Naive thymus-derived CD4-positive, alpha-beta T cell (primary cell): ENCODE measurements around the gene VPS13C. TPM values are rescaled to one million over a fixed set of nuclear protein-coding genes. Genes with fewer than 3 reads are reported as not detected.

Experiments used
- ATAC-seq: fragments of 150-1000 bp; cut with Tn5 transposase; 2 replicates; pipeline ENCODE4 v1.10.0; 2021; ENCODE audit warnings: mild to moderate bottlenecking, moderate library complexity
- CTCF ChIA-PET: fragments of 350-600 bp; sonication (Branson Sonifier 250); formaldehyde crosslinking; loops from one replicate; lab custom pipeline; 2021; ENCODE audit warnings: antibody characterized with exemption; lab: Charles Lee
- POLR2A ChIA-PET: fragments of 350-600 bp; sonication (Branson Sonifier 250); formaldehyde crosslinking; loops from one replicate; lab custom pipeline; 2021; ENCODE audit warnings: antibody characterized with exemption, inconsistent platforms; lab: Charles Lee
- DNase-seq, 9 donors: peaks; one replicate each; pipeline versions ENCODE4 v3.0.0 to v3.0.0-alpha.2; 2020 to 2022; ENCODE audit warnings: mixed read lengths in 1 of 9
- H3K27ac ChIP-seq: one replicate; pipeline ENCODE4 v1.7.0; 2013; ENCODE audit warnings: mild to moderate bottlenecking, low read depth, low read length, moderate library complexity
- H3K27me3 ChIP-seq, 2 donors: one replicate each; pipeline ENCODE4 v1.7.0; 2013; ENCODE audit warnings: low read length in 2 of 2, mild to moderate bottlenecking in 2 of 2, moderate library complexity in 2 of 2; ENCODE audit not compliant: control insufficient read depth in 2 of 2, insufficient read depth in 2 of 2
- H3K36me3 ChIP-seq, 3 experiments: 1 replicate in 2 of 3; 2 replicates in 1 of 3; pipeline ENCODE4 v1.7.0; 2013; ENCODE audit warnings: low read length in 3 of 3, mild to moderate bottlenecking in 3 of 3, moderate library complexity in 1 of 3; ENCODE audit not compliant: insufficient read depth in 3 of 3, control insufficient read depth in 2 of 3
- H3K4me1 ChIP-seq, 2 donors: one replicate each; pipeline ENCODE4 v1.7.0; 2013; ENCODE audit warnings: low read length in 2 of 2, mild to moderate bottlenecking in 2 of 2, moderate library complexity in 1 of 2; ENCODE audit not compliant: control insufficient read depth in 2 of 2, insufficient read depth in 2 of 2
- H3K4me3 ChIP-seq: 2 replicates; pipeline ENCODE4 v1.7.0; 2013; ENCODE audit warnings: mild to moderate bottlenecking, low read length
- H3K9me3 ChIP-seq, 3 experiments: 1 replicate in 2 of 3; 2 replicates in 1 of 3; pipeline ENCODE4 v1.7.0; 2013; ENCODE audit warnings: low read length in 3 of 3; ENCODE audit not compliant: control insufficient read depth in 2 of 3
- H3K27ac Mint-ChIP-seq, 9 donors: one replicate each; pipeline ENCODE4 v1.8.0; 2020 to 2022; ENCODE audit warnings: mixed read lengths in 9 of 9, mild to moderate bottlenecking in 8 of 9, moderate library complexity in 5 of 9, inconsistent platforms in 2 of 9
- H3K27me3 Mint-ChIP-seq, 5 donors: one replicate each; pipeline ENCODE4 v1.8.0; 2021 to 2022; ENCODE audit warnings: mixed read lengths in 5 of 5, mild to moderate bottlenecking in 1 of 5
- H3K36me3 Mint-ChIP-seq, 5 donors: one replicate each; pipeline ENCODE4 v1.8.0; 2020 to 2022; ENCODE audit warnings: mixed read lengths in 5 of 5, mild to moderate bottlenecking in 3 of 5, inconsistent platforms in 1 of 5
- H3K4me1 Mint-ChIP-seq, 7 donors: one replicate each; pipeline ENCODE4 v1.8.0; 2020 to 2022; ENCODE audit warnings: mixed read lengths in 7 of 7, mild to moderate bottlenecking in 3 of 7, inconsistent platforms in 1 of 7
- H3K4me3 Mint-ChIP-seq, 10 donors: one replicate each; pipeline ENCODE4 v1.8.0; 2020 to 2022; ENCODE audit warnings: mild to moderate bottlenecking in 10 of 10, mixed read lengths in 10 of 10, moderate library complexity in 6 of 10, inconsistent platforms in 2 of 10
- H3K9me3 Mint-ChIP-seq, 11 donors: one replicate each; pipeline ENCODE4 v1.8.0; 2020 to 2022; ENCODE audit warnings: mixed read lengths in 11 of 11, mild to moderate bottlenecking in 4 of 11, inconsistent platforms in 1 of 11, moderate library complexity in 1 of 11
- intact Hi-C, 2 donors: fragments of 100-400 bp; cut with micrococcal nuclease; formaldehyde crosslinking; loops; one replicate each; pipeline ENCODE4 v1.15.1; 2023
- polyA plus RNA-seq, 2 donors: library from polyadenylated mRNA; unstranded; fragments of 300-500 nt; fragmentation: Illumina TruSeq; gene quantifications; one replicate each; pipeline ENCODE4 v1.2.3, GENCODE V29; 2021
- total RNA-seq, 6 experiments: library from RNA in 5 of 6; stranded (reverse) in 5 of 6; gene quantifications; 1 replicate in 5 of 6; 2 replicates in 1 of 6; pipeline ENCODE4 v1.2.3 and lab custom pipeline; 2021 to 2026

The VPS13C gene
- total and polyA plus RNA-seq, 7 experiments from 2014 or later = 12.7 to 159 (median 108) TPM

- no peak for ATAC-seq
- POLR2A ChIA-PET = no interaction called here
- no peak for DNase-seq
- Histone ChIP-seq H3K9me3 (no peaks in the 10 kb centered on the region), H3K27ac (no peak overlapping the region), H3K36me3 (peaks cover 0 to 43% (median 4%) of the 10 kb centered on the region in 3 experiments), H3K27me3 (no peaks in the 10 kb centered on the region), H3K4me3 (no peak overlapping the region), H3K4me1 (no peaks in the 10 kb centered on the region)
- Mint-ChIP-seq H3K4me3 (no peak overlapping the region), H3K4me1 (peaks cover 0 to 15% (median 0%) of the 10 kb centered on the region in 7 donors), H3K27ac (no peak overlapping the region), H3K36me3 (peaks cover 20 to 70% (median 62%) of the 10 kb centered on the region in 5 donors), H3K27me3 (no peaks in the 10 kb centered on the region), H3K9me3 (peaks cover 0 to 7% (median 0%) of the 10 kb centered on the region in 11 donors)
- intact Hi-C loops = no loop called here
- CTCF ChIA-PET = no interaction called here
Measured at GRCh38 chr15:61987824-61988223, 72.4 kb downstream of the VPS13C start.

DNA sequence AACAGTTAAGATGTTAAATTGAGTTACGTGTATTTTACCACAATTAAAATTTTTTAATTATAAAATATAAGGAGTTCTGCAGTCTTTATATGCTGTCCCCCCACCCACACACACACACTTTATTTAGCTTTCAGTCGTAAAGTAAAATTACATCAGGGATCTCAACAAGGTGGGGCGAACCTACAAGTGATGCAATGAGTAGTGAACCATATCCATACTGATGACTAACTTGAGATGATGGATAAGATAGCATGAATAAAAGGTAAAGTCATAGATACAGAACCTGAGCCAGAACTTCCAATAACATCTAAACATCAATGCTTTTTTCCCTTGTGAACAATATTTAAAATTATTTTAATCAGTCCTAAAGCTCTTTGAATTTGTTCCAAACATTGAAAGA is 77.2 kb downstream of the VPS13C start:
- ChIA-PET POLR2A (no interaction called here), CTCF (no interaction called here)
- DNase-seq = no peak
- H3K36me3 Mint-ChIP-seq = peaks cover 16 to 66% (median 46%) of the 10 kb centered on the region in 5 donors
- no peak overlapping the region for H3K4me3 Mint-ChIP-seq
- Histone ChIP-seq H3K36me3 (peaks cover 4 to 39% (median 8%) of the 10 kb centered on the region in 3 experiments), H3K27ac (no peak overlapping the region), H3K27me3 (no peaks in the 10 kb centered on the region), H3K4me3 (no peak overlapping the region), H3K9me3 (no peaks in the 10 kb centered on the region), H3K4me1 (no peaks in the 10 kb centered on the region)
- peaks cover 0 to 2% (median 0%) of the 10 kb centered on the region in 11 donors for H3K9me3 Mint-ChIP-seq
- no peaks in the 10 kb centered on the region for H3K27me3 Mint-ChIP-seq
- H3K4me1 Mint-ChIP-seq = peaks cover 0 to 10% (median 0%) of the 10 kb centered on the region in 7 donors
- intact Hi-C loops = no loop called here
- ATAC-seq = no peak
- no peak overlapping the region for H3K27ac Mint-ChIP-seq

GRCh38 chr15:61978225-61978624 is 82.0 kb downstream of the VPS13C start:
- Mint-ChIP-seq H3K27me3 (no peaks in the 10 kb centered on the region), H3K36me3 (peaks cover 3 to 61% (median 27%) of the 10 kb centered on the region in 5 donors), H3K27ac (no peak overlapping the region), H3K9me3 (peaks cover 0 to 2% (median 0%) of the 10 kb centered on the region in 11 donors), H3K4me1 (peaks cover 10 to 18% (median 14%) of the 10 kb centered on the region in 7 donors), H3K4me3 (no peak overlapping the region)
- CTCF ChIA-PET = no interaction called here
- DNase-seq (no peak), ATAC-seq (no peak)
- peaks cover 0 to 27% (median 8%) of the 10 kb centered on the region in 3 experiments for H3K36me3 ChIP-seq
- intact Hi-C loops = loop anchor here (5.0 to 10.0 kb wide), 2 partner anchors 87 to 94 kb away; partner anchors contain the start of genes C2CD4A (in 1 of the 2) and VPS13C (in 1 of the 2)
- no peak overlapping the region for H3K4me3 ChIP-seq
- POLR2A ChIA-PET = interaction anchor here (0.6 kb wide), 1 partner anchor 11 kb away, joined by 3 read pairs; no protein-coding TSS in a partner anchor
- H3K27me3 ChIP-seq = no peaks in the 10 kb centered on the region
- no peak overlapping the region for H3K27ac ChIP-seq
- no peaks in the 10 kb centered on the region for H3K9me3 ChIP-seq
- peaks cover 0 to 6% of the 10 kb centered on the region in 2 donors for H3K4me1 ChIP-seq

- POLR2A ChIA-PET = no interaction called here
- Histone ChIP-seq H3K27ac (no peak overlapping the region), H3K4me3 (no peak overlapping the region), H3K9me3 (no peaks in the 10 kb centered on the region), H3K36me3 (peaks cover 0 to 46% (median 4%) of the 10 kb centered on the region in 3 experiments), H3K27me3 (no peaks in the 10 kb centered on the region), H3K4me1 (peaks cover 0 to 6% of the 10 kb centered on the region in 2 donors)
- H3K36me3 Mint-ChIP-seq = peaks cover 13 to 69% (median 32%) of the 10 kb centered on the region in 5 donors
- peaks cover 0 to 2% (median 0%) of the 10 kb centered on the region in 11 donors for H3K9me3 Mint-ChIP-seq
- CTCF ChIA-PET = no interaction called here
- H3K4me3 Mint-ChIP-seq = no peak overlapping the region
- ATAC-seq (no peak), DNase-seq (no peak)
- peak overlapping the region in 4 of 9 donors; percentile 19 to 78 (median 42) for H3K27ac Mint-ChIP-seq
- intact Hi-C loops = loop anchor here (5.0 to 10.0 kb wide), 2 partner anchors 90 to 98 kb away; partner anchors contain the start of genes C2CD4A (in 1 of the 2) and VPS13C (in 1 of the 2)
- H3K27me3 Mint-ChIP-seq = no peaks in the 10 kb centered on the region
- peaks cover 10 to 18% (median 14%) of the 10 kb centered on the region in 7 donors for H3K4me1 Mint-ChIP-seq
Measured at GRCh38 chr15:61974759-61975158, 85.5 kb downstream of the VPS13C start.

- intact Hi-C loops = loop anchor here in 1 of 2 donors (10.0 kb wide), 1 partner anchor 91 kb away; the partner anchor contains the start of genes C2CD4A and VPS13C
- Histone ChIP-seq H3K36me3 (peaks cover 0 to 41% (median 4%) of the 10 kb centered on the region in 3 experiments), H3K4me3 (no peak overlapping the region), H3K27me3 (no peaks in the 10 kb centered on the region), H3K9me3 (no peaks in the 10 kb centered on the region), H3K4me1 (peaks cover 0 to 6% of the 10 kb centered on the region in 2 donors), H3K27ac (no peak overlapping the region)
- DNase-seq = no peak
- no peak overlapping the region for H3K4me3 Mint-ChIP-seq
- CTCF ChIA-PET = no interaction called here
- peaks cover 10 to 63% (median 26%) of the 10 kb centered on the region in 5 donors for H3K36me3 Mint-ChIP-seq
- no peaks in the 10 kb centered on the region for H3K27me3 Mint-ChIP-seq
- POLR2A ChIA-PET = no interaction called here
- ATAC-seq = no peak
- H3K4me1 Mint-ChIP-seq = peaks cover 10 to 18% (median 14%) of the 10 kb centered on the region in 7 donors
- peak overlapping the region in 3 of 9 donors; percentile 19 to 34 (median 27) for H3K27ac Mint-ChIP-seq
- H3K9me3 Mint-ChIP-seq = peaks cover 0 to 2% (median 0%) of the 10 kb centered on the region in 11 donors
Measured at GRCh38 chr15:61974118-61974517, 86.1 kb downstream of the VPS13C start.

DNA sequence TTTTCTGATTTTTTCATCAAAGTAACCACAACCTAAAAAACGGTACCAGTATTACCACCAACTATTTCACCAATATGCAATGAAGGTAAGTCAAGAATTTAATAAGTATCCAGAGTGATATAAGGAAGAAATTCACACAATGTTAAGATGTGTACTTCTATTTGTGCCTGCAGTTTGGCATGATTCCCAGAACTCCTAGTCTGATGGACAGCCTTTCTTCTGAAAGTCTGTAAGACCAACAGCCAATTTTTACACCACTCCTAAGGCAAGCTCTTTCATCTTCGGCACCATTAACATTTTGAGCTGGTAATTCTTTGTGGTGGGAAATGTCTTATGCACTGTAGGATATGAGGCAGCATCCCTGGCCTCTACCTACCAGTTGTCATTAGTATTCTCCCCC is 108.3 kb downstream of the VPS13C start:
- Histone ChIP-seq H3K27me3 (no peaks in the 10 kb centered on the region), H3K4me1 (no peaks in the 10 kb centered on the region), H3K36me3 (peaks cover 10 to 46% (median 15%) of the 10 kb centered on the region in 3 experiments), H3K27ac (no peak overlapping the region), H3K9me3 (no peaks in the 10 kb centered on the region), H3K4me3 (no peak overlapping the region)
- H3K27ac Mint-ChIP-seq = peak overlapping the region in 1 of 9 donors; percentile 4
- H3K27me3 Mint-ChIP-seq = no peaks in the 10 kb centered on the region
- intact Hi-C loops = loop anchor here in 1 of 2 donors (2.0 kb wide), 1 partner anchor 13 kb away; no protein-coding TSS in a partner anchor
- POLR2A ChIA-PET = no interaction called here
- H3K36me3 Mint-ChIP-seq = peaks cover 14 to 62% (median 45%) of the 10 kb centered on the region in 5 donors
- CTCF ChIA-PET = no interaction called here
- peaks cover 0 to 3% (median 0%) of the 10 kb centered on the region in 7 donors for H3K4me1 Mint-ChIP-seq
- ATAC-seq = no peak
- H3K9me3 Mint-ChIP-seq = peaks cover 0 to 3% (median 0%) of the 10 kb centered on the region in 11 donors
- H3K4me3 Mint-ChIP-seq = no peak overlapping the region
- DNase-seq = no peak
